Erythroblast (primary cell): ENCODE data around the gene SNX24.

Source experiments
- GATA1 ChIP-seq: IDR thresholded peaks from 2 replicates; pipeline ENCODE4 v1.6.1; 2011; ENCODE audit warnings: low read depth, mild to moderate bottlenecking, control low read depth, low read length, moderate library complexity
- POLR2A ChIP-seq: IDR thresholded peaks from 2 replicates; pipeline ENCODE4 v1.6.1; 2011; ENCODE audit warnings: mild to moderate bottlenecking, low read length

- TF ChIP-seq POLR2A (no peak), GATA1 (no peak)
Observed at GRCh38 chr5:122897283-122897602, 51.8 kb downstream of the SNX24 start.
